H1 (cell line): ENCODE measurements around the gene PPP2R3B. TPM values are rescaled to one million over a fixed set of nuclear protein-coding genes. Genes with fewer than 3 reads are reported as not detected.

ENCODE experiments used
- ASH2L ChIP-seq: fragments of 200-600, 300-600 bp; sonication (generic); IDR thresholded peaks from one replicate; pipeline ENCODE4 v1.7.1; 2017; ENCODE audit warnings: low read length
- CHD2 ChIP-seq: IDR thresholded peaks from 2 replicates; pipeline ENCODE4 v1.6.1; 2012; ENCODE audit warnings: low read length, improper control_type of control experiment
- CHD7 ChIP-seq: fragments of 300-600 bp; sonication (generic); IDR thresholded peaks from 2 replicates; pipeline ENCODE4 v1.7.1; 2012; ENCODE audit warnings: low read length, moderate library complexity, mild to moderate bottlenecking, inconsistent platforms; ENCODE audit not compliant: insufficient replicate concordance
- HDAC2 ChIP-seq, 2 experiments: fragments of 300-600 bp in 1 of 2; sonication (generic) in 1 of 2; IDR thresholded peaks; 2 replicates each; pipeline ENCODE4 v1.6.1; 2011 to 2012; ENCODE audit warnings: low read depth in 2 of 2, low read length in 2 of 2, mild to moderate bottlenecking in 2 of 2, moderate library complexity in 2 of 2, borderline replicate concordance in 1 of 2, inconsistent platforms in 1 of 2
- KDM5A ChIP-seq: fragments of 200-600 bp; IDR thresholded peaks from 2 replicates; pipeline ENCODE4 v1.7.1; 2012; ENCODE audit warnings: mild to moderate bottlenecking, low read length, inconsistent platforms, mixed read lengths
- polyA plus RNA-seq, 7 experiments: library from polyadenylated mRNA; depleted of rRNA in 3 of 7; stranded (reverse) in 5 of 7; unstranded in 2 of 7; fragments of >200 nt in 5 of 7; fragments of 200-250 nt in 2 of 7; gene quantifications; 1 replicate in 5 of 7; 2 replicates in 1 of 7; 4 replicates in 1 of 7; pipeline versions ENCODE4 v1.2.1 to v1.2.3, GENCODE V29; 2011 to 2013; ENCODE audit warnings: missing spikeins in 2 of 7, mixed read lengths in 2 of 7
- total RNA-seq: library from RNA; stranded (reverse); fragmentation: NEBNext Ultra II Directional; extraction: Animal tissue kit (Norgen Biotek cat#: 25700); gene quantifications from 2 replicates; pipeline ENCODE4 v1.2.1, GENCODE V29; 2021

PPP2R3B gene
- total and polyA plus RNA-seq, 2 of the 8 experiments (the other 6 are each of a cell fraction or from before 2014, with no cell fraction given) = 47.6 to 86.7 TPM

GRCh38 chrX:291411-291901 lies 95.3 kb downstream of the PPP2R3B start (continued):
- TF ChIP-seq CHD7 (no peak), KDM5A (no peak), ASH2L (no peak), HDAC2 (IDR thresholded peaks at IDR 0.05; ENCODE audit: borderline replicate concordance in 1 of 2, low read depth in 2 of 2, low read length in 2 of 2) (no peak), CHD2 (no peak)
